Ectodermal cell (in vitro differentiated cells): ENCODE data around the gene BOK.
"Not testable (repeated sequence)": the region's sequence is repeated elsewhere in the genome, so short reads cannot be mapped to it uniquely, and the experiment has no call there.

Experiments
- H3K27ac ChIP-seq: 2 replicates; pipeline ENCODE4 v1.7.0; 2013; ENCODE audit warnings: mild to moderate bottlenecking, low read depth, low read length; ENCODE audit not compliant: insufficient read depth, poor library complexity, severe bottlenecking
- H3K27me3 ChIP-seq: 2 replicates; pipeline ENCODE4 v1.7.0; 2013; ENCODE audit warnings: mild to moderate bottlenecking, low read length; ENCODE audit not compliant: insufficient read depth, control insufficient read depth, poor library complexity, severe bottlenecking
- H3K36me3 ChIP-seq: one replicate; pipeline ENCODE4 v1.7.0; 2013; ENCODE audit warnings: low read length; ENCODE audit not compliant: control insufficient read depth, insufficient read depth
- H3K4me1 ChIP-seq: one replicate; pipeline ENCODE4 v1.7.0; 2013; ENCODE audit warnings: low read length; ENCODE audit not compliant: control insufficient read depth, insufficient read depth
- H3K4me3 ChIP-seq: 2 replicates; pipeline ENCODE4 v1.7.0; 2013; ENCODE audit warnings: low read depth, low read length, control low read depth; ENCODE audit not compliant: insufficient read depth
- H3K9me3 ChIP-seq: 2 replicates; pipeline ENCODE4 v1.7.0; 2013; ENCODE audit warnings: mild to moderate bottlenecking, low read length, moderate library complexity; ENCODE audit not compliant: control insufficient read depth
- WGBS, 2 experiments: methylation state at CpG; one replicate each; pipeline ENCODE4 v1.1.7; 2013; ENCODE audit warnings: missing lambda C conversion rate in 2 of 2; 5-methylcytosine and 5-hydroxymethylcytosine counted together

BOK gene

DNA sequence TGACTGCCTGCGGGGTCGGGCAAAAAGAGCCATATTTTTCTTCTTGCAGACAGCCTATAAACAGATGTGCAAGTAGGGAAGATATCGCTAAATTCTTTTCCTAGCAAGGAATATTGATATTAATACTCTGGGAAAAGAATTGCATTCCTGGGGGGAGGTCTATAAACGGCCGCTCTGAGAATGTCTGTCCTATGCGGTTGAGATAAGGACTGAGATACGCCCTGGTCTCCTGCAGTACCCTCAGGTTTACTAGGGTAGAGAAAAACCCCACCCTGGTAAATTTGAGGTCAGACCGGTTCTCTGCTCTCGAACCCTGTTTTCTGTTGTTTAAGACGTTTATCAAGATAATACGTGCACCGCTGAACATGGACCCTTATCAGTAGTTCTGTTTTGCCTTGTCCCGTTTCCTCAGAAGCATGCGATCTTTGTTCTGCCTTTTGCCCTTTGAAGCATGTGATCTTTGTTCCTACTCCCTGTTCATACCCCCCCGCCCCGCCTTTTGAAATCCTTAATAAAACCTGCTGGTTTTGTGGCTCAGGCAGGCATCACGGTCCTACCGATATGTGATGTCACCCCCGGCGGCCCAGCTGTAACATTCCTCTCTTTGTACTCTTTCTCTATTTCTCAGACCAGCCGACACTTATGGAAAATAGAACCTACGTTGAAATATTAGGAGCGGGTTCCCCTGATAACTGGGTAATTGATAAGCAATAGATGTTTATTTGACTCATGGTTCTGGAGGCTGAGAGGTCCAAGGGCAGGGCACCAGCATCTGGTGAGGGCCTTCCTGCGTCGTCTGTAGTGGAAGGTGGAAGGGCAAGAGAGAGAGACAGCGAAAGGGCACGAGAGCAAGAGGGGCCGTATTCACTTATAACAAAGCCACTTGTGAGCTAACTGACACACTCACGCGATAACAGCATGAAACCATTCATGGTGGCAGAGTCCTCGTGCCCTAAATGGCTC is 32.4 kb upstream of the BOK start:
- not testable (repeated sequence) for H3K27me3 ChIP-seq, H3K36me3 ChIP-seq, H3K27ac ChIP-seq, H3K9me3 ChIP-seq, H3K4me1 ChIP-seq, H3K4me3 ChIP-seq
- 90 to 91% methylated on average over 30 to 31 of the region's 31 CpGs for WGBS, 2 experiments

DNA sequence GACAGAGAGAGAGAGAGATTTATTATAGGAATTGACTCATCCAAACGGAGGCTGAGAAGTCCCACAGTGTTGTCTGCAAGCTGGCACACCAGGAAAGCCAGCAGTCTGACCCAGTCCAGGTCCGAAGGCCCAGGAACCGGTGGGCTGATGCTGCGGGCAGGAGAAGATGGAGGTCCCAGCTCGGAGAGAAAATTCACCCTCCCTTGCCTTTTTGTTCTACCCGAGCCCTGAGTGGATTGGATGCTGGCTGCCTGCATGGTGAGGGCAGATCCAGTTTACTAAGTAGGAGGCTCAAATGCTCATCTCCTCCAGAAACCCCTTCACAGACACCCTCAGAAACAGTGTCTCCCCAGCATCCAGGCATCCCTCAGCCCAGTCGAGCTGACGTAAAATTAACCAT is 28.0 kb upstream of the BOK start:
- H3K27ac ChIP-seq: no peak overlapping the region
- no peaks in the 10 kb centered on the region for H3K27me3 ChIP-seq
- no peaks in the 10 kb centered on the region for H3K4me1 ChIP-seq
- no peaks in the 10 kb centered on the region for H3K9me3 ChIP-seq
- no peak overlapping the region for H3K4me3 ChIP-seq
- 87 to 89% methylated on average over 8 of the region's 8 CpGs for WGBS, 2 experiments
- no peaks in the 10 kb centered on the region for H3K36me3 ChIP-seq

DNA sequence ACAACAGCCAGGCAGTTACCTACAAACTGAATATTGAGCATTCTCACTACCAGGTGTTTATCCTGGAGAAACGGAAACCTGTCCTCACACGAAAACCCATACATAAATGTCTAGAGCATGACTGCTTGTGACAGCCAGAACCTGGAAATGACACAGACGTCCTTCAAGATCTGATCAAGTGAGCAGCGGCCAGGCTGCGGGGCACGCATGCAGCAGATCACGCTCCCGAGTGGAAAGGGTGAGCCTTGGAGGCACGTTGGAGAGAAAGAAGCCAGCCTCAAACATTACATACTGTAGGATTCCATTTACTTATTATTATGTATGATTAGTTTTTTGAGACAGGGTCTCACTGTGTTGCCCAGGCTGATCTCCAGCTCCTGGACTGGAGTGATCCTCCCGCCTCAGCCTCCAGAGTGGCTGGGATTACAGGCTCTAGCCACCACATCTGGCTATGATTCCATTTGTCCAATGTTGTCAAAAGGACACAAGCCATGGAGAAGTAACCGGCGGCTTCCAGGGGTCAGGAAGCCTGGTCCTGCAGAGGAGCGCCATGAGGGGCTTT is 27.3 kb upstream of the BOK start:
- Histone ChIP-seq H3K4me1 (peaks cover 4% of the 10 kb centered on the region), H3K27ac (no peak overlapping the region), H3K9me3 (no peaks in the 10 kb centered on the region), H3K27me3 (no peaks in the 10 kb centered on the region), H3K4me3 (no peak overlapping the region), H3K36me3 (no peaks in the 10 kb centered on the region)
- WGBS, 2 experiments: 95% methylated on average over 12 of the region's 13 CpGs

DNA sequence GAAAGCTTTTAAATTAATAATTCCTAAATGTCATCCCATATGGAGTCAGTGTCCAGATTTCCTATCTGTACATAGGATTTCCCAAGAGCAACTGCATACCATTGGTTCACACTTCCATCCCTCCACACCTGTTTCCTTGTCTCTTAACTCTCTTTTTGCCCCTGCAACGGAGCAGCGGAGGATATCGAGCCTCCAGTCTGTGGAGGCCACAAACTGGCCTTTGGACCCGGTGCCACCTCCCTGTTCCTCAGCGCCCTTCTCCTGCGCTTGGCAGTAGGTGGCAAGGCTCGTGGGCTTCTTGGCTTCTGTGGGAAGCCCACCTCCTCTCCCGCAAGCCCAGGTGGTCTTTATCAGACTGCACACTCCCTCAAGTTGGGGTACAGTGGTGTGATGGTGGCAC is 26.4 kb upstream of the BOK start:
- H3K4me3 ChIP-seq: no peak overlapping the region
- H3K4me1 ChIP-seq: peaks cover 4% of the 10 kb centered on the region
- H3K36me3 ChIP-seq: no peaks in the 10 kb centered on the region
- 94 to 95% methylated on average over 8 of the region's 8 CpGs for WGBS, 2 experiments
- no peaks in the 10 kb centered on the region for H3K27me3 ChIP-seq
- H3K9me3 ChIP-seq: no peaks in the 10 kb centered on the region
- no peak overlapping the region for H3K27ac ChIP-seq

DNA sequence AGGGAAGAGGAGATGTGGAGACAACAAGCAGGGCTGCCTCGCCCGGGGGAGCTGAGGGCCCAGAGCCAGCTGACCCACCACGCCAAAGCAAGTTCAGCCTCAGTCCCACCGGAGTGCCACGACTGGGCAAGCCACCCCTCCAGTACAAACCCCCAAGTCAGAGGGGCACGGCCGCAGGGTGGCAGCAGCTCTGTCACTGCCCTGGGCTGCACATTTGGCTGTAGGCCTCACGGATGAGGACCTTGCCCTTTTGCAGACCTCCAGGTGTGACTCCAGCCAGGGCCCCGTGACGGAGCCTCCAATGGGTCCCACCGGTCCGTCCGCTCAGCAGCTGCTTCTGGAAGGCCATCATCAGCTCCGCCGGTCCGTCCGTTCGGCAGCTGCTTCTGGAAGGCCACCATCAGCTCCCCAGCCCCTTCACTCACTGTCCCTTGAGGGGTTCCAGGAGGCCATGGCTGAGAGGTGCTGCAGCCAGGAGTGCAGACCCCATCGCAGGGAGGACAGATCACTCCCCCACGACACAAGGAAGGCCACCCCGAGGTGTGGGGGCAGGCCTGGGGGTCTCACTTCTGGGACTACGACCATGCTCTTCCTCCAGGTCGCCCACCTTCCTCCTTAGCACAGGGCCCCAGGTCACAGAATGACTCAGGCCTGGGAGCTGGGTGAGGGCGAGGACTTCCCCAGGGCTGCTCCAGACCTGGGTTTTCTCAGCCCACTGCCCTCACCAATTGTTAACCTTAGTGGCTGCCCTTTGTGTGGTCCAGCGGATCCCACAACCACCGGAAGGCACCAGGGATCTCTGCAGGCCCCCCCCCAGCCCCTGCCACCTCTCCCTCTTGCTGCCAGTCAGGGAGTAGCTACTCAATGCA is 25.6 kb upstream of the BOK start:
- Histone ChIP-seq H3K9me3 (no peaks in the 10 kb centered on the region), H3K4me1 (peaks cover 4% of the 10 kb centered on the region), H3K27ac (no peak overlapping the region), H3K4me3 (no peak overlapping the region), H3K27me3 (no peaks in the 10 kb centered on the region), H3K36me3 (no peaks in the 10 kb centered on the region)
- 91 to 94% methylated on average over 26 of the region's 26 CpGs for WGBS, 2 experiments

DNA sequence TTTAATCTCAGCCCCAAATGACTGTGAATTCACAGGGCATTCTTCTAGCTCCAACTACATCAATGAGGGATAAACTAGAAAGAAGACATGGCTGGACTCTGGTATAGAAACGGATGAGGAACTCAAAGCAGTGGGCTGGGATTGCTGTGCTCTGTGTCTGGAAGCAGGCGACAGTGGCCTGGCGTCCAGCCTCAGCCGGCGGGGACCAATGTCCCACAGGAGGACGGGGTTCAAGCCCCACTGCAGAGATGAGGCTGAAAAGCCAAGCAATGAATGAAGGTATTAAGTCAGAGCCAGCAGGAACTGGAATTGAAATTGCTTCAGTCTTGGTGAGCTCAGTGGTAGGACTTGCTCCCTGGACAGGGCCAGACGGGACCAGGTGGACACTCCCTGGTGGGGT is 24.3 kb upstream of the BOK start:
- Histone ChIP-seq H3K4me3 (no peak overlapping the region), H3K9me3 (no peaks in the 10 kb centered on the region), H3K27ac (no peak overlapping the region), H3K4me1 (peaks cover 4% of the 10 kb centered on the region), H3K27me3 (no peaks in the 10 kb centered on the region), H3K36me3 (no peaks in the 10 kb centered on the region)
- WGBS, 2 experiments: 91 to 92% methylated on average over 7 of the region's 7 CpGs

DNA sequence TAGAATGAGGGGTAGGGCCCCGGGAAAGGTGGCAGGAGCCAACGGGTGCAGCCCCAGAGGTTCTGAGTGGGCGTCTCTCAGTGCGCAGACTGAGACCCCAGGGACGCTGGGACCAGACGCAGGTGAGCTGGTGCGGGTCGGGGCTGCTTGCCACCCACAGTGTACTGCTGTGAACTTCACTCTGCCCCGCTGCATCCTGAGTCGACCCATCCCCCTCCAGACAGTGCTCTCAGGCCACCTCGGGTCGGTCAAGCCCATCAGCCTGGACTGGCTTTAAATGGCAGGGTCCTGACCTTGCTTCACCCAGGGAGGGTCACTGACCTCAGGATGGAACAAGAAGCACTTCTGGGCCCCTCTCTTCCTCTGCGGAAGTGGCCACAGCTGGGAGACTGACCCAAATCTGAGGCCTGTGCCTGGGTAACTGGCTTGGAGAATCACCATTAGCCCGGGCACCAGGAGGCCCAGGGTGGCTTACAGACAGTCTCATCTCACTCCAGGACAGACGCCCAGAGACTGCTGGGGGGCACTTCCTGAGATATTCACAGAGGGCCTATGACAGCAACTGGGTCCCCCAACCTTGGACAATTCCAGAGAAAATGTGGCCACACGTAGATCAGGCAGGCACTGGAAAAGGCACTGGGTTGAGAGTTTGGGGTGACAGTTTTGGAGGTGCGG is 23.7 kb upstream of the BOK start:
- Histone ChIP-seq H3K4me1 (peaks cover 4% of the 10 kb centered on the region), H3K36me3 (no peaks in the 10 kb centered on the region), H3K4me3 (no peak overlapping the region), H3K27me3 (peaks cover 1% of the 10 kb centered on the region), H3K9me3 (no peaks in the 10 kb centered on the region), H3K27ac (no peak overlapping the region)
- 90% methylated on average over 17 of the region's 17 CpGs for WGBS, 2 experiments

DNA sequence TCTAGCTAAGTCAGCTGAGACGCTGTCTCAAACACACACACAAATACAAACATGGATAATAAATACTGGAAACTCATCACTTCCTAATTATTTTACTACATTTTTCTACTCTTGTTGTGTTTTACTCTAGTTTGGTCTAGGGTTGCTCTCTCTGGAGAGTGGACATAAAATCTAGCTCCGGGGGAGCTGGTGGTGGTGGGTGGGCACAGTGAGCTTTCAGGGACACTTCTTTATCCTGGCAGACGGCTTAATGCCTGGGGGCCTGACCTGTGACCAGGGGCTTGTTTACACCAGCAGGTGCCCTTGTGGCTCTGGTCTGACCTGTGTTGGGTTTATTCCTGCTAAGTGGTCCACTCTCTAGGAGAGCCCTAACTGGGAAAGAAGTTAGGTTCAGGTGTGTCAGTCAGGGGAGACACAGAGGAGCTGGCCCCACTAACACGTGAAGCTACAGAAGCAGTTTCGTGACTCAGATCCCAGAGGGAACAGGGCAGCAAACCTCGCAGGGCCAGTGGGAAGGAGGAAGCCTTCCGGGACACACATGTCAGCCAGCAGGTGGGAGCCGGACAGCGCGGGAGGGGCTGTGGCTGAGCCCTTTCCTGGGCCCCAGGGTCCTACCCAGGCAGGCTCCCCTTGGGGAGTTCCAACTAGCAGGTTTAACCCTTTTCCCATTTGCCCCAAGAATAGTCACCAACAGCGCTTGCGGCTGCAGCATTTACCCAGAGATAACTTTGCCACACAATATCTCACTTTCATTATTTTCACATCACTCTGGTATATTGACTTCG is 22.5 kb upstream of the BOK start:
- Histone ChIP-seq H3K4me3 (no peak overlapping the region), H3K27me3 (peaks cover 13% of the 10 kb centered on the region), H3K4me1 (peaks cover 4% of the 10 kb centered on the region), H3K27ac (no peak overlapping the region), H3K36me3 (no peaks in the 10 kb centered on the region), H3K9me3 (no peaks in the 10 kb centered on the region)
- 83 to 85% methylated on average over 13 of the region's 13 CpGs for WGBS, 2 experiments

DNA sequence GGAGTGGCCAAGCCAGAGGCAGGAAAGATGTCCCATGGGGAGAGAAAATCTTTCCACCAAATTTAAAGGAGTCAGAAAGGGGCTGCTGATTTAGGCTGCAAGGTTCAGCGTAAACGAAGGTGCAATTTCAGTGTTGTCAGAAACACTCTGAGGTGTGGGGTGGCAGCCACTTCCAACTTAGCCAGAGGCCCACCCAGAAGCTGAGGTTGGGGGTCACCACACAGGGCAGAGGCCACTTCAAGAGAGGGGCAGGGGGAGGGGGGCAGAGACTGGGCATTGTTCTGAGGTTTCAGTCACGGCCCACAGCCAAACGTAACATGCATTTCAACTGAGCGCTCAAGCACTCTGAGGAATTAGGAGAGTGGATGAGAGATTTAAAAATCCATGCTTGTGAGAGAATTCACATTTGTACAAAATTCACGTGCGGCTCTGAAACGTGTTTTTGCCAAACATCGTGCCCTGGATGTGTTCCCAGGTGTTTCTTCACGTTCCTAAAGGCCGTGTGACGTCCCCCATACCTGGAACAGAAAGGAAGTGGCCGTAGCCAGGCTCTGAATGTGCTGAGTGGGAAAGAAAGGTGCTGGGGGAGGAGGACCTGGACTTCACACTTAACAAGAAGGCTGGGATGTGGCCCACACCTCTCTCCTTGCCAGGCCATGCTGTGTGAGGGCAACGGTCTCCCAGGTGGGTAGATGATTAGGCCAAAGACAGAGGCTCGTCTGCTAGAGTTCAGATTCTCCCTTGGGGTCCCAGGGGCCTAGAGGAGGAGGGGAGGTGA is 19.5 kb upstream of the BOK start:
- Histone ChIP-seq H3K4me3 (no peak overlapping the region), H3K9me3 (no peaks in the 10 kb centered on the region), H3K36me3 (no peaks in the 10 kb centered on the region), H3K4me1 (peaks cover 4% of the 10 kb centered on the region), H3K27me3 (peaks cover 37% of the 10 kb centered on the region), H3K27ac (no peak overlapping the region)
- 88 to 89% methylated on average over 15 of the region's 15 CpGs for WGBS, 2 experiments
